Uterus (tissue), 4 donors: ENCODE results near the gene ANKRD16. TPM values are rescaled to one million over a fixed set of nuclear protein-coding genes. Genes with fewer than 3 reads are reported as not detected.
"Not testable (repeated sequence)": the region's sequence is repeated elsewhere in the genome, so short reads cannot be mapped to it uniquely, and the experiment has no call there.

Source experiments
- DNase-seq, 2 donors: peaks; one replicate each; pipeline ENCODE4 v3.0.0-alpha.2; 2019 to 2020
- H3K27ac ChIP-seq, 2 donors: fragments of 200-600 bp; sonication (generic); 1 replicate in 1 of 2; 2 replicates in 1 of 2; pipeline ENCODE4 v1.5.1; 2016 to 2018
- H3K27me3 ChIP-seq, 2 donors: fragments of 200-600 bp; sonication (generic); one replicate each; pipeline ENCODE4 v1.5.1; 2018 to 2019; ENCODE audit warnings: control low read depth in 1 of 2
- H3K36me3 ChIP-seq, 2 donors: fragments of 200-600 bp; sonication (generic); one replicate each; pipeline ENCODE4 v1.5.1; 2019; ENCODE audit warnings: control low read depth in 1 of 2
- H3K4me1 ChIP-seq, 2 donors: fragments of 200-600 bp; sonication (generic); one replicate each; pipeline ENCODE4 v1.5.1; 2018 to 2019; ENCODE audit warnings: control low read depth in 1 of 2
- H3K4me3 ChIP-seq, 2 donors: fragments of 200-600 bp; sonication (generic); 1 replicate in 1 of 2; 2 replicates in 1 of 2; pipeline ENCODE4 v1.5.1; 2018 to 2019; ENCODE audit warnings: mild to moderate bottlenecking in 1 of 2
- H3K9me3 ChIP-seq, 2 donors: fragments of 200-600 bp; sonication (generic); one replicate each; pipeline ENCODE4 v1.5.1; 2019; ENCODE audit warnings: control low read depth in 1 of 2
- CTCF ChIP-seq, 4 experiments: fragments of 200-600 bp in 2 of 4; fragments of 450-650 bp in 2 of 4; sonication (generic) in 2 of 4; IDR thresholded peaks; one replicate each; pipeline ENCODE4 v1.5.1; 2016 to 2019; ENCODE audit warnings: antibody characterized with exemption in 4 of 4, mild to moderate bottlenecking in 2 of 4, moderate library complexity in 1 of 4
- POLR2A ChIP-seq, 2 donors: fragments of 450-650 bp; IDR thresholded peaks; one replicate each; pipeline ENCODE4 v1.6.1; 2016; ENCODE audit warnings: antibody characterized with exemption in 2 of 2, mild to moderate bottlenecking in 1 of 2, moderate library complexity in 1 of 2
- intact Hi-C: fragments of 100-400 bp; cut with DNase I; formaldehyde crosslinking; loops from one replicate; pipeline ENCODE4 v1.15.1; 2023; ENCODE audit warnings: low total_unique reads
- total RNA-seq, 4 donors: library from RNA; depleted of rRNA in 3 of 4; stranded (reverse); fragments of >200 nt in 3 of 4; gene quantifications; one replicate each; pipeline versions ENCODE4 v1.1.0 to v1.2.4, GENCODE V29; 2014 to 2023
- donor health status: DM: yes; HTN: yes; CAD: no.

The ANKRD16 gene
- total RNA-seq, 4 donors from 2014 or later: 11.9 to 28.4 (median 17.8) TPM

DNA sequence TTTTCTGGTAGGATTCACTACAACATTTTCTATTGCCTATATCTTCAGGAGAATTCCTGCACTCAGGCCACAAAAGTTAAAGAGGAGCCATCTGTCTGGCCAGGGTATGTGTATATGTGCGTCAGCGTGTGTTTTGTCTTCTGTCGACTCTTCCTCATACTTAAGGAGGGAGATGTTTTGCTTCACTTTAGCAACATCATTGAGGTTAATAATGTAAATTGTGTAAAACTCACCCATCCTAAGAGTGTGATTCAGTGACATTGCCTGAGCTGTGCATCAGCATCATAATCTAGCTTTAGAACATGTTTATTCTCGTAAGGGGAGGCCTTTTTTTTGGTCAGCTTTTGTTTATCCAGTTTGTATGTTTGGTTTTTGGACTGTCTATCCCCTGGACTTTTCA lies 24.0 kb upstream of the ANKRD16 start:
- intact Hi-C loops: no loop called here

DNA sequence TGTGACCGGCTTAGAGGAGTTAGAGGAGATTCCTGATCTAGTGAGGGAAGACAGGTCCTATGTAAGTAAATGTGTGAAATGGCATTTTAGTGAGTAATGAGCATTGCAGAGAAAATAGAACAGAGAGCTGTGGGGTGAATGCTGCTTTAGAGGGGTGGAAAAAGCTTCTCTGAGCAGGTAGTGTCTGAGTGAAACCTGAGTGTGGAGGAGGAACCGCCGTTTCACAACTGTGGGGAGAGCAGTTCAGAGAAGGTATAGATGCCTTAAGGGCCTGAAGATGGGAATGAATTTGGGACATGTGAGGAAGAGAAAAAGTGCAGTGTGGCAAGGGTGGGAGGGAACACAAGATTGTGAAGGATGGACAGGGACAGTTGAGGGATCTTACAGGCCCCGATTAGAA lies 22.0 kb upstream of the ANKRD16 start:
- TF ChIP-seq POLR2A (IDR thresholded peaks at IDR 0.05) (no peak), CTCF (IDR thresholded peaks at IDR 0.05) (no peak)
- no peak for DNase-seq
- H3K4me3 ChIP-seq: no peak overlapping the region
- H3K4me1 ChIP-seq: no peaks in the 10 kb centered on the region
- H3K27me3 ChIP-seq: no peaks in the 10 kb centered on the region
- H3K27ac ChIP-seq: no peak overlapping the region
- no peaks in the 10 kb centered on the region for H3K36me3 ChIP-seq
- intact Hi-C loops: no loop called here
- no peaks in the 10 kb centered on the region for H3K9me3 ChIP-seq

More for the DNA sequence above, 24.0 kb upstream of the ANKRD16 start:
- DNase-seq: no peak
- Histone ChIP-seq H3K36me3 (no peaks in the 10 kb centered on the region), H3K27ac (no peak overlapping the region), H3K27me3 (no peaks in the 10 kb centered on the region), H3K9me3 (no peaks in the 10 kb centered on the region), H3K4me3 (no peak overlapping the region), H3K4me1 (no peaks in the 10 kb centered on the region)
- TF ChIP-seq POLR2A (IDR thresholded peaks at IDR 0.05) (no peak), CTCF (IDR thresholded peaks at IDR 0.05) (no peak)

DNA sequence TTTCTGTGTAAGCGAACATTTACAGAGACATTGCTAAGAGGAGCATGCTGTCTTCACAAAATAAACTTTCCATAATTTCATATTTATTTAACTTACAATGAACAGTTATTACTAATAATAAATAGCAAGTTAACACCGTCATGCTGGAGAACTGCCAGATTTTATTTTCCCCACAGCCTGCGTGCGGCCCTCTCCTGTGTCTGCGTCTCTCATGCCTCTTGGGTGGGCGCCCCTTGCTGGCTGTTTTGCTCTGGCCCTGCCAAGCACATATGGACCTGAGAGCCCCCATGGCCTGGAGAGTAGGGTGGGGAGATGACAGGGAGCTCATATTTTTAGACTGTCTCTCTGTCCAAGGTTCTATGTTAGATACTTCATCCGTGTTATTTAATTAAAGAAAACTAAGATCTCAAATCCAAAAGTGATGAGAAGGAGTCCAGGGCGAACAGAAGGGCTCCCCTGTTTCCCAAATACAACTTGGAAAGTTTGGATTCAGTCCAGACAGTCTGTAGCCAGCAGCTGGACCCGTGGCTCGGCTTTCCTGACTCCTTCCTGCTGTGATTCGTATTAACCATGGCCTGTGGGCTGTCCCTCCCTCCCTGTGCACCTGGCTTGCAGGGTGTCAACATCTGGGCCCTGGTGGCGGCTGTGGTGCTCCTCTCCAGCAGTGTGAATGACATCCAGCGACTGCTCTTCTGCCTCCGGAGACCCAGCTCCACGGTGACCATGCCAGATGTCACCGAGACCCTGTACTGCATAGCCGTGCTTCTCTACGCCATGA lies 20.8 kb upstream of the ANKRD16 start:
- Histone ChIP-seq H3K4me3 (no peak overlapping the region), H3K27ac (peak overlapping the region in 1 of 2 donors; percentile 18), H3K27me3 (no peaks in the 10 kb centered on the region), H3K4me1 (no peaks in the 10 kb centered on the region), H3K36me3 (no peaks in the 10 kb centered on the region), H3K9me3 (no peaks in the 10 kb centered on the region)
- TF ChIP-seq POLR2A (IDR thresholded peaks at IDR 0.05): no peak
- TF ChIP-seq CTCF (IDR thresholded peaks at IDR 0.05): no peak
- intact Hi-C loops: no loop called here
- no peak for DNase-seq

- DNase-seq, H3K9me3 ChIP-seq, intact Hi-C loops, H3K36me3 ChIP-seq, H3K4me3 ChIP-seq, H3K4me1 ChIP-seq, H3K27me3 ChIP-seq, H3K27ac ChIP-seq: not testable (repeated sequence)
These were observed 19.0 kb upstream of the ANKRD16 start for GRCh38 chr10:5908676-5909075.

GRCh38 chr10:5906651-5907050 lies 17.0 kb upstream of the ANKRD16 start:
- H3K36me3 ChIP-seq: no peaks in the 10 kb centered on the region
- no peaks in the 10 kb centered on the region for H3K27me3 ChIP-seq
- H3K4me3 ChIP-seq: no peak overlapping the region
- DNase-seq: no peak
- H3K9me3 ChIP-seq: no peaks in the 10 kb centered on the region
- H3K4me1 ChIP-seq: no peaks in the 10 kb centered on the region
- intact Hi-C loops: no loop called here
- TF ChIP-seq POLR2A (IDR thresholded peaks at IDR 0.05) (no peak), CTCF (IDR thresholded peaks at IDR 0.05) (no peak)
- no peak overlapping the region for H3K27ac ChIP-seq
